ENCODE measurements around the gene CLDN25. TPM values are rescaled to one million over a fixed set of nuclear protein-coding genes. Genes with fewer than 3 reads are reported as not detected.
A peak's percentile ranks its signal among the peaks of the same experiment; 100 is the strongest.
"Not testable (repeated sequence)": the region's sequence is repeated elsewhere in the genome, so short reads cannot be mapped to it uniquely, and the experiment has no call there.

Gene CLDN25
- not detected for total RNA-seq

GRCh38 chr11:113779496-113779895, at the start of gene CLDN25:
CLDN25 (plus strand) TSS chr11:113779796; CDS start chr11:113779796, 0 bp downstream.
- no peak for FAIRE-seq
- no peak for DNase-seq (ENCODE audit: low spot score in 2 of 2)

- DNase-seq (ENCODE audit: low spot score in 2 of 2) (peak; percentile 28 to 31), FAIRE-seq (no peak)
Measured at GRCh38 chr11:113730887-113731726, 48.5 kb upstream of the CLDN25 start.

- no peak for FAIRE-seq
- no peak for DNase-seq (ENCODE audit: low spot score in 2 of 2)
Measured at GRCh38 chr11:113732092-113732491, 47.5 kb upstream of the CLDN25 start.

GRCh38 chr11:113736323-113736722, 43.3 kb upstream of the CLDN25 start:
- DNase-seq (ENCODE audit: low spot score in 2 of 2), result no peak
- no peak for FAIRE-seq

- FAIRE-seq, result no peak
Measured at GRCh38 chr11:113752932-113753331, 26.7 kb upstream of the CLDN25 start.

GRCh38 chr11:113760241-113760640, 19.4 kb upstream of the CLDN25 start:
- FAIRE-seq, result no peak
- no peak for DNase-seq (ENCODE audit: low spot score in 2 of 2)

More at GRCh38 chr11:113752932-113753331, 26.7 kb upstream of the CLDN25 start:
- no peak for DNase-seq (ENCODE audit: low spot score in 2 of 2)

- not testable (repeated sequence) for FAIRE-seq
Measured at GRCh38 chr11:113763040-113763439, 16.6 kb upstream of the CLDN25 start.

GRCh38 chr11:113764527-113765219, 14.9 kb upstream of the CLDN25 start:
- no peak for DNase-seq (ENCODE audit: low spot score in 2 of 2)
- no peak for FAIRE-seq

More at GRCh38 chr11:113763040-113763439, 16.6 kb upstream of the CLDN25 start:
- not testable (repeated sequence) for DNase-seq (ENCODE audit: low spot score in 2 of 2)

- DNase-seq (ENCODE audit: low spot score in 2 of 2), result no peak
- FAIRE-seq, result no peak
Measured at GRCh38 chr11:113771964-113772363, 7.6 kb upstream of the CLDN25 start.

GRCh38 chr11:113773092-113773415, 6.5 kb upstream of the CLDN25 start:
- FAIRE-seq (no peak), DNase-seq (ENCODE audit: low spot score in 2 of 2) (no peak)

- DNase-seq (ENCODE audit: low spot score in 2 of 2) (peak; percentile 70 to 82), FAIRE-seq (no peak)
Measured at GRCh38 chr11:113773416-113774173, 6.0 kb upstream of the CLDN25 start, which contains the start of gene ZW10. ZW10 (minus strand) TSS chr11:113773692; CDS start chr11:113773666, 26 bp downstream.

- FAIRE-seq, result peak; percentile 51
- DNase-seq (ENCODE audit: low spot score in 2 of 2), result no peak
Measured at GRCh38 chr11:113774174-113774503, 5.5 kb upstream of the CLDN25 start.

GRCh38 chr11:113778111-113778910, 1.3 kb upstream of the CLDN25 start:
- FAIRE-seq (no peak), DNase-seq (ENCODE audit: low spot score in 2 of 2) (peak in 1 of 2 donors; percentile 56)

GRCh38 chr11:113781682-113782081, 2.1 kb downstream of the CLDN25 start:
- DNase-seq (ENCODE audit: low spot score in 2 of 2), result no peak
- no peak for FAIRE-seq

GRCh38 chr11:113782134-113782533, 2.5 kb downstream of the CLDN25 start:
- FAIRE-seq, result no peak
- DNase-seq (ENCODE audit: low spot score in 2 of 2), result no peak

- not testable (repeated sequence) for DNase-seq (ENCODE audit: low spot score in 2 of 2); FAIRE-seq
Measured at GRCh38 chr11:113789016-113789415, 9.4 kb downstream of the CLDN25 start.

- DNase-seq (ENCODE audit: low spot score in 2 of 2) (no peak), FAIRE-seq (no peak)
Measured at GRCh38 chr11:113789675-113790320, 10.2 kb downstream of the CLDN25 start.

GRCh38 chr11:113796663-113797259, 17.2 kb downstream of the CLDN25 start:
- FAIRE-seq (peak; percentile 43), DNase-seq (ENCODE audit: low spot score in 2 of 2) (peak; percentile 42 to 58)

- DNase-seq (ENCODE audit: low spot score in 2 of 2) (no peak), FAIRE-seq (no peak)
Measured at GRCh38 chr11:113802621-113803020, 23.0 kb downstream of the CLDN25 start.
